GM13976 (cell line): ENCODE measurements around the gene TEX52.

Experiments used
- DNase-seq: peaks from one replicate; pipeline ENCODE4 v3.0.0; 2012; ENCODE audit warnings: low spot score
- in situ Hi-C: fragments of 300-500 bp; cut with MboI; formaldehyde crosslinking; loops from one replicate; pipeline ENCODE4 v1.12.0; 2022; ENCODE audit warnings: low sequenced_read_pairs, mixed read lengths, inconsistent platforms; ENCODE audit not compliant: unreplicated experiment
- TF ChIP-seq, protein P1 (sequence below): IDR thresholded peaks from 2 replicates; pipeline ENCODE4 v1.5.1; 2012; ENCODE audit warnings: borderline replicate concordance, mild to moderate bottlenecking; ENCODE audit not compliant: insufficient read depth; ENCODE audit errors: extremely low read depth, missing control alignments, control extremely low read depth

TEX52 gene

DNA sequence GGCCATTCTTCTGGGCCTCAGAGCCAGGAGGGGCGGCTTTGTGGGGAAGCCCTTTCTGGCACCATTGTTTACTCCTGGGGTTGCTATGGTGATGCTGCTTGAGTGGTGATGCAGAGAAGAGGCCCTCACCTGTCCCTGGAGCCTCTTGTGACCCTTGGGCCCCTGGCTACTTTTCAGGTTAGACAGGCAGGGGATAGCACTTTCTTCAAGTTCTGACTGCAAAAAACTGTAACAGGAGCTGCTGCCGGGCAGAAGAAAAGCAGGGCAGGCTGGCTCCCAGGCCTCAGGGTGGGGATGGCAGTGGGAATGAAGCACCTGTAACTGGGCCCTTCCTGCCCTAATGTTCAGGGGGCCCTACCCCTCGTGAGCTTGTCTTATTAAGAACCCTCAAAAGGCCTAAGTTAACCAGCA lies at the start of gene TEX52:
TEX52 (minus strand) TSS at position 19 of the 411 bp plus-strand sequence; CDS start at position 6, 13 bp downstream.
- in situ Hi-C loops = loop anchor here (25.0 kb wide), 1 partner anchor 180 kb away; no protein-coding TSS in a partner anchor
- DNase-seq = no peak

DNA sequence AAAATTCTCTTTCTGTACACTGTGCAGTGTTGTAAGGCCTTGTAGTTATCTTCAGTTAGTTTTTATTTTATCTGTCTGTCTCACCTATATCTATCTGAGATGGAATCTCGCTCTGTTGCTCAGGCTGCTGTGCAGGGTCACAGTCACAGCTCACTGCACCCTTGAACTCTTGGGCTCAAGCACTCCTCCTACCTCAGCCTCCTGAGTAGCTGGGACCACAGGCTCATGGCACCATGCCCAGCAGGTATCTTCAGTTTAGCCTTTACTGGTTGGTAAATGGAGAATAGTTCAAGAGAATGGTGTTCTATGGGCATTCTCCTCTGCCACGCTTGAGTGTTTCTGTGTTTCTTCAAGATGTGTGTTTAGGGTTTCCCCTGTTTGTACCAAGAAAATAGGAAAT lies 47.4 kb upstream of the TEX52 start:
- TF ChIP-seq, protein P1, sequence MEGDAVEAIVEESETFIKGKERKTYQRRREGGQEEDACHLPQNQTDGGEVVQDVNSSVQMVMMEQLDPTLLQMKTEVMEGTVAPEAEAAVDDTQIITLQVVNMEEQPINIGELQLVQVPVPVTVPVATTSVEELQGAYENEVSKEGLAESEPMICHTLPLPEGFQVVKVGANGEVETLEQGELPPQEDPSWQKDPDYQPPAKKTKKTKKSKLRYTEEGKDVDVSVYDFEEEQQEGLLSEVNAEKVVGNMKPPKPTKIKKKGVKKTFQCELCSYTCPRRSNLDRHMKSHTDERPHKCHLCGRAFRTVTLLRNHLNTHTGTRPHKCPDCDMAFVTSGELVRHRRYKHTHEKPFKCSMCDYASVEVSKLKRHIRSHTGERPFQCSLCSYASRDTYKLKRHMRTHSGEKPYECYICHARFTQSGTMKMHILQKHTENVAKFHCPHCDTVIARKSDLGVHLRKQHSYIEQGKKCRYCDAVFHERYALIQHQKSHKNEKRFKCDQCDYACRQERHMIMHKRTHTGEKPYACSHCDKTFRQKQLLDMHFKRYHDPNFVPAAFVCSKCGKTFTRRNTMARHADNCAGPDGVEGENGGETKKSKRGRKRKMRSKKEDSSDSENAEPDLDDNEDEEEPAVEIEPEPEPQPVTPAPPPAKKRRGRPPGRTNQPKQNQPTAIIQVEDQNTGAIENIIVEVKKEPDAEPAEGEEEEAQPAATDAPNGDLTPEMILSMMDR = no peak
- in situ Hi-C loops = no loop called here
- DNase-seq = no peak

More for the DNA sequence above, at the start of gene TEX52:
- TF ChIP-seq, protein P1 = no peak

DNA sequence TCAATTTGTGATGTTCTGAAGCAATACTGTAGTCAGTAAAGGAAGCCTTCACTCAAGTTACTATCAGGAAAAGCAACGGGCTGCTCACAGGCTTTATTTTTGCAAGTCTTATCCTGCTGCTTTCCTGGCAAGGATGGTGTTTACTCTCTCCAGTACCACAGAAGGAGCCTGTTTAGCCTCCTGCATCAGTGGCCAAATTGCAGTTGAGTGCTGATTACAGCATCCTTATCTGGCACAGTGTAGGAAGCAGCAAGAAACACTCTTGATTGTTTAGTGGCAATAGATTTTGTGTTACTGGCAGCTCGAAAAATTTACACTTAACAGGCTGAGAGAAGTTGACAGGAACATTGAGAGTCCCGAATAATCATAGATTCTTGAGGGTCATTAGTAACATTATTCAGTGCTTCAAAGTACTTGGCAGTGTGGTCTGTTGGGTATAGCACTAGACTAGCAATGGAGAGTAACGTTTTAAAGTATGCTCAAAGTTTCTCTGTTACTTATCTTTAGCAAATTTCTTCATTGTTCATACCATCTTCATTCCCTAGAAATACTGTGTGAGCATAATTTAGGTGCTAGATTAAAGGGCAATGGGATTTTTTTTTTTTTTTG lies 45.5 kb upstream of the TEX52 start:
- TF ChIP-seq, protein P1 = no peak
- in situ Hi-C loops = no loop called here
- no peak for DNase-seq

DNA sequence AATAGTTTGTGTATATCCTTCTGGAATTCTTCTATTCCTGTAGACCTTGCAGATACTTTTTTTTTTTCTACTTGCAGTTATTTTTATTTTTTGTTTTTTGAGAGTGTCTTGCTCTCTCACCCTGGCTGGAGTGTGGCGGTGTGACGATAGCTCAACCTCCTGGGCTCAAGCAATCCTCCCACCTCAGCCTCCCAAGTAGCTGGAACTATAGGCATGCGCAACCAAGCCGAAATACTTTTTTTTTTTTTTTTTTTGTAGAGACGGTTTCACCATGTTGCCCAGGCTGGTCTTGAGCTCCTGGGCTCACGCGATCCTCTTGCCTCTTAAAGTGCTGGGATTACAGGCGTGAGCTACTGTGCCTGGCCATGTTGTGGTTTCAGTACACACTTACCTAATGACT lies 43.8 kb upstream of the TEX52 start:
- in situ Hi-C loops = no loop called here
- no peak for DNase-seq
- TF ChIP-seq, protein P1 = no peak

DNA sequence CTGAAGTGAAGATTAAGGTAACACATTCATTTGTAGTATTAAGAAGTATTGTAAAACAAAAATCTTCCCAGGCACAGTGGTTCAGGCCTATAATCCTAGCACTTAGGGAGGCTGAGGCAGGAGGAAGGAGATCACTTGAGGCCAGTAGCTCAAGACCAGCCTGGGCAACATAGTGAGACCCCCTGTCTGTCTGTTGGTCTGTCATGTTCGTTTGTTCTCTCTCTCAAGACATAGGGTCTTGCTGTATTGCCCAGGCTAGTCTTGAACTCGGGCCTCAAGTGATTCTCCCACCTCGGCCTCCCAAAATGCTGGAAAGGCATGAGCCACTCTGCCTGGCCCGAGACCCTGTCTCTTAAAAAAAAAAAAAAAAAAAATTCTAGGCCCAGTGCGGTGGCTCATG lies 40.6 kb upstream of the TEX52 start:
- DNase-seq = no peak
- TF ChIP-seq, protein P1 = no peak
- in situ Hi-C loops = no loop called here

DNA sequence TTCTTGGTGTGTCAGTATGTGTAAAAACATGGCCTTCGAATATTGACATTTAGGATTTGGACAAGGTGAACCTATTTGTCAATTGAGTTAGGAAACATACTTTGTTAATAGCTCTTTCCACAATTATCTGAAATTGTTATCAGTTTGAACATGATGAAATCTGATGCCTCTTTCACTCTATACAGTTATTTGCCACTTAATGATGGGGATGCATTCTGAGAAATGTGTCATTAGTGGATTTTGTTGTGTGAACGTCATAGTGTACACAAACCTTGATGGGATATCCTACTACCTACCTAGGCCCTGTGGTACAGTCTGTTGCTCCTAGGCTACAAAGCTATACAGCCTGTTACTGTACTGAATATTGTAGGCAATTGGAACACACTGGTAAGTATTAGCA lies 38.7 kb upstream of the TEX52 start:
- DNase-seq = no peak
- in situ Hi-C loops = no loop called here
- TF ChIP-seq, protein P1 = no peak

DNA sequence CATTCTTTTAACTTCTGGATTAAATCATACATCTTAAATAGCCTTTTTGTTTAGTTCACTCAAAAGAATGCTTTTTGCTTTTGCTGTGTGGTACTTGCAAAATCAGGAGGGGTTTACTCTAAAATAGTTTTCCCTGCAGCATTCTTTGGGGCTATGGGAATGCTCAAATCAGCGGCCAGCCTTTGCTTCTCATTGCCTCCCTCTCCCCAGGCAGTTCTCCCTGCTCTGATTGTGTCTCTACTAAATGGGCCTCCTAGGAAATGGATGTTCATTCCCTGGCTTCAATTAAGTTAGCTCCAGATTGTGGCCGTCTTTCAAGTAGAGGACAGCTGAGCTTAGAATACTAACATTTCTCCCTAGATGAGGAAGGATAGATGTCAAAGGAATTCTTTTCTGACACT lies 38.2 kb upstream of the TEX52 start:
- DNase-seq = no peak
- TF ChIP-seq, protein P1 = no peak
- in situ Hi-C loops = no loop called here
